Spleen (tissue), 7 donors: ENCODE measurements around the gene NKTR.
A peak's percentile ranks its signal among the peaks of the same experiment; 100 is the strongest.

Source experiments
- POLR2A ChIP-seq, 3 donors: fragments of 450-650 bp; IDR thresholded peaks; one replicate each; pipeline ENCODE4 v1.5.1; 2017; ENCODE audit warnings: antibody characterized with exemption in 3 of 3, mild to moderate bottlenecking in 1 of 3
- POLR2AphosphoS5 ChIP-seq, 3 donors: sonication (generic); formaldehyde crosslinking; IDR thresholded peaks; one replicate each; pipeline ENCODE4 v1.5.1; 2017; ENCODE audit warnings: antibody characterized with exemption in 3 of 3
- TF ChIP-seq, protein P1 (sequence below), 11 experiments: fragments of 200-600 bp in 7 of 11; fragments of 450-650 bp in 4 of 11; sonication (generic) in 4 of 11; IDR thresholded peaks in 8 of 11; conservative IDR thresholded peaks in 3 of 11; 1 replicate in 7 of 11; 2 replicates in 4 of 11; pipeline versions ENCODE4 v1.4.0 to v1.8.0; 2016 to 2021; ENCODE audit warnings: antibody characterized with exemption in 11 of 11, inconsistent platforms in 4 of 11, mild to moderate bottlenecking in 1 of 11
- donor health status: DM: no; HTN: no; CAD: no; lungs with moderate emphysema.
- donor health status: DM: no; HTN: no; CAD: no.
- donor health status: DM: no; HTN: no; CAD: no.

DNA sequence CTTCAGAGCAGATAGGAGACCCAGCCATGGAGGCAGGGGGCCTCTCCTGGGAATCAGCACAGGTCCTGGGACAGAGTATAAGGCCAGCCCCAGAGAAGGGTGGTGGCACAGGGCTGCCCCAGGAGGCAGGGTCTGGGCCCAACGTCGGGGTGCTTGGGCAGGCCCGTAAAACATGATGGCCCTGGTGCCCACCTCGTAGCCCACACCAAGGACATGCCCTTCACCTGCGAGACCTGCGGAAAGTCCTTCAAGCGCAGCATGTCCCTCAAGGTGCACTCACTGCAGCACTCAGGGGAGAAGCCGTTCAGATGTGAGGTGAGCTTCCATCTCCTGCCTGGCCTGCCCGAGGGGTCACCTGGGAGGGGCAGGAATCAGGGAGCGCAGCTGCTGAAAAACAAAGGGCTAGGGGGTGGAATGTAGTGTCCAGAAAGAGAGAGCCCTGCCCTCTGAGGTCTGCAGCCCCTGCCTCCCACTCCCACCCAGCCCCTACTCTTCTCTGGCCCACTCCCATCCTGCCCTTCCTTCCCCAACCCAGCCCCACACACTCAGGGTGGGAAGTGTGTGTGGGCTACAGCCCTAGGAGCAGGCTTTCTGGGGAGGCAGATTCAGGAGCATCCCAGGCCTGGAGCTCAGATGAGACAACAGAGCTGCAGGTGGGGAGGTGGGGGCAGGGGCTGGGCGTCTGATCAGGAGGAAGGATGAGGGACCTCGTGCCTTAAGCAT, 62.5 kb downstream of the NKTR start:
- TF ChIP-seq, protein P1, sequence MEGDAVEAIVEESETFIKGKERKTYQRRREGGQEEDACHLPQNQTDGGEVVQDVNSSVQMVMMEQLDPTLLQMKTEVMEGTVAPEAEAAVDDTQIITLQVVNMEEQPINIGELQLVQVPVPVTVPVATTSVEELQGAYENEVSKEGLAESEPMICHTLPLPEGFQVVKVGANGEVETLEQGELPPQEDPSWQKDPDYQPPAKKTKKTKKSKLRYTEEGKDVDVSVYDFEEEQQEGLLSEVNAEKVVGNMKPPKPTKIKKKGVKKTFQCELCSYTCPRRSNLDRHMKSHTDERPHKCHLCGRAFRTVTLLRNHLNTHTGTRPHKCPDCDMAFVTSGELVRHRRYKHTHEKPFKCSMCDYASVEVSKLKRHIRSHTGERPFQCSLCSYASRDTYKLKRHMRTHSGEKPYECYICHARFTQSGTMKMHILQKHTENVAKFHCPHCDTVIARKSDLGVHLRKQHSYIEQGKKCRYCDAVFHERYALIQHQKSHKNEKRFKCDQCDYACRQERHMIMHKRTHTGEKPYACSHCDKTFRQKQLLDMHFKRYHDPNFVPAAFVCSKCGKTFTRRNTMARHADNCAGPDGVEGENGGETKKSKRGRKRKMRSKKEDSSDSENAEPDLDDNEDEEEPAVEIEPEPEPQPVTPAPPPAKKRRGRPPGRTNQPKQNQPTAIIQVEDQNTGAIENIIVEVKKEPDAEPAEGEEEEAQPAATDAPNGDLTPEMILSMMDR (IDR thresholded peaks at IDR 0.05 in 8 of 11, conservative IDR thresholded peaks at IDR 0.05 in 3 of 11) = no peak
- TF ChIP-seq POLR2A (IDR thresholded peaks at IDR 0.05) = no peak
- TF ChIP-seq POLR2AphosphoS5 (IDR thresholded peaks at IDR 0.05) = peak in 1 of 3 donors; percentile 19
